ENCODE measurements around the gene C1orf52. TPM values are rescaled to one million over a fixed set of nuclear protein-coding genes. Genes with fewer than 3 reads are reported as not detected.

Gene C1orf52
- total RNA-seq, 1 experiment from 2014 or later = 44.5 TPM

DNA sequence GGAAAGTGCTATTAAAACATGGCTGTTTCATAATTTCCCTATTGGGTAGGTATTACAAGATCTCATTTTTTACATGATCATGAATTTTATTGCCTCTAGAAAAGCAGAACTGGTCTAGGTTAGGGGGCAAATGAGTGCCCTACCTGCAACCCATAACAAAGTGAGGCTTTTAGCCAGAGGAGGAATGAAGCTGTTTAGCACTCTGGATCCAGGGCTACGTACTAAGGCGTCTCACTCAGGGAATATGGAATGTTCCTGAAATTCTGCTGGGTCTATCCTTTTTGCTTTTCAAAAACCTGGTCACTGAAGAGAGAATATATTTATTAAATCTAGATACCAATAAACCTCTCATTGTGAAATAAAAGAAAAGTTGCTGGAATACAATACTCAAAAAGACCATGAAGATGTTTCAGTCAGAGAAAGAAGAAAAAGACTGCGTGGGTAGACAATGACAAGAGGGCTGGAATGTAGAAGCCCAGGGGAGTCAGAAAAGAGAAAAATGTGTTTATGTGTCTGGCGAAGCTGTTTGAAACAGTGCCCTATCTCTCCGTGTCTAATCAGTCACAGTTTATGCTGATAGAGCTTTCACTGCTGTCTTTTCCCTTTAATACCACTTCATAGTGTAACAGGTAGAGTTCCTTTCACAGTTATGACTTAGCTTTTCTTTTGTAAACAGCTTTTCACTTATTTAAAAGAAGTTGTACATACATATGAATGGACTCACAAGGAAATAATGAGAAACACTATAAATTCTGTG, 33.7 kb downstream of the C1orf52 start:
- POLR2A ChIA-PET = interaction anchor here (1.3 to 1.4 kb wide), 2 partner anchors 24 to 50 kb away, joined by 3 to 5 read pairs; partner anchors contain the start of genes BCL10 and SYDE2
- Mint-ChIP-seq H3K27ac (peak overlapping the region; percentile 71), H3K36me3 (no peaks in the 10 kb centered on the region), H3K4me1 (peaks cover 43% of the 10 kb centered on the region), H3K9me3 (0 out of 2 replicates have a peak, but pooled peaks cover 3% of the 10 kb centered on the region), H3K27me3 (ENCODE audit: low read depth) (no peaks in the 10 kb centered on the region), H3K4me3 (no peak overlapping the region)
- no peak for TF ChIP-seq ZNF263 (CRISPR knock-in tag; IDR thresholded peaks at IDR 0.05; ENCODE audit: low read depth)
- no peak for TF ChIP-seq FOXP1 (CRISPR knock-in tag; IDR thresholded peaks at IDR 0.05; ENCODE audit: borderline replicate concordance)
- no peak for TF ChIP-seq TCF7 (CRISPR knock-in tag; IDR thresholded peaks at IDR 0.05; ENCODE audit: low read depth)
- TF ChIP-seq, protein P1, sequence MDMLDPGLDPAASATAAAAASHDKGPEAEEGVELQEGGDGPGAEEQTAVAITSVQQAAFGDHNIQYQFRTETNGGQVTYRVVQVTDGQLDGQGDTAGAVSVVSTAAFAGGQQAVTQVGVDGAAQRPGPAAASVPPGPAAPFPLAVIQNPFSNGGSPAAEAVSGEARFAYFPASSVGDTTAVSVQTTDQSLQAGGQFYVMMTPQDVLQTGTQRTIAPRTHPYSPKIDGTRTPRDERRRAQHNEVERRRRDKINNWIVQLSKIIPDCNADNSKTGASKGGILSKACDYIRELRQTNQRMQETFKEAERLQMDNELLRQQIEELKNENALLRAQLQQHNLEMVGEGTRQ (CRISPR knock-in tag; IDR thresholded peaks at IDR 0.05) = no peak
- TF ChIP-seq, protein P2, sequence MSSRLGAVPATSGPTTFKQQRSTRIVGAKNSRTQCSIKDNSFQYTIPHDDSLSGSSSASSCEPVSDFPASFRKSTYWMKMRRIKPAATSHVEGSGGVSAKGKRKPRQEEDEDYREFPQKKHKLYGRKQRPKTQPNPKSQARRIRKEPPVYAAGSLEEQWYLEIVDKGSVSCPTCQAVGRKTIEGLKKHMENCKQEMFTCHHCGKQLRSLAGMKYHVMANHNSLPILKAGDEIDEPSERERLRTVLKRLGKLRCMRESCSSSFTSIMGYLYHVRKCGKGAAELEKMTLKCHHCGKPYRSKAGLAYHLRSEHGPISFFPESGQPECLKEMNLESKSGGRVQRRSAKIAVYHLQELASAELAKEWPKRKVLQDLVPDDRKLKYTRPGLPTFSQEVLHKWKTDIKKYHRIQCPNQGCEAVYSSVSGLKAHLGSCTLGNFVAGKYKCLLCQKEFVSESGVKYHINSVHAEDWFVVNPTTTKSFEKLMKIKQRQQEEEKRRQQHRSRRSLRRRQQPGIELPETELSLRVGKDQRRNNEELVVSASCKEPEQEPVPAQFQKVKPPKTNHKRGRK (CRISPR knock-in tag; IDR thresholded peaks at IDR 0.05; ENCODE audit: borderline replicate concordance) = no peak
- no peak for TF ChIP-seq TEAD4 (CRISPR knock-in tag; IDR thresholded peaks at IDR 0.05)
- no peak for TF ChIP-seq GRHL2 (CRISPR knock-in tag; IDR thresholded peaks at IDR 0.05; ENCODE audit: insufficient replicate concordance, severe bottlenecking)
- TF ChIP-seq, protein P3, sequence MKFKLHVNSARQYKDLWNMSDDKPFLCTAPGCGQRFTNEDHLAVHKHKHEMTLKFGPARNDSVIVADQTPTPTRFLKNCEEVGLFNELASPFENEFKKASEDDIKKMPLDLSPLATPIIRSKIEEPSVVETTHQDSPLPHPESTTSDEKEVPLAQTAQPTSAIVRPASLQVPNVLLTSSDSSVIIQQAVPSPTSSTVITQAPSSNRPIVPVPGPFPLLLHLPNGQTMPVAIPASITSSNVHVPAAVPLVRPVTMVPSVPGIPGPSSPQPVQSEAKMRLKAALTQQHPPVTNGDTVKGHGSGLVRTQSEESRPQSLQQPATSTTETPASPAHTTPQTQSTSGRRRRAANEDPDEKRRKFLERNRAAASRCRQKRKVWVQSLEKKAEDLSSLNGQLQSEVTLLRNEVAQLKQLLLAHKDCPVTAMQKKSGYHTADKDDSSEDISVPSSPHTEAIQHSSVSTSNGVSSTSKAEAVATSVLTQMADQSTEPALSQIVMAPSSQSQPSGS (CRISPR knock-in tag; IDR thresholded peaks at IDR 0.05; ENCODE audit: borderline replicate concordance, low read depth) = no peak
- TF ChIP-seq, protein P4, sequence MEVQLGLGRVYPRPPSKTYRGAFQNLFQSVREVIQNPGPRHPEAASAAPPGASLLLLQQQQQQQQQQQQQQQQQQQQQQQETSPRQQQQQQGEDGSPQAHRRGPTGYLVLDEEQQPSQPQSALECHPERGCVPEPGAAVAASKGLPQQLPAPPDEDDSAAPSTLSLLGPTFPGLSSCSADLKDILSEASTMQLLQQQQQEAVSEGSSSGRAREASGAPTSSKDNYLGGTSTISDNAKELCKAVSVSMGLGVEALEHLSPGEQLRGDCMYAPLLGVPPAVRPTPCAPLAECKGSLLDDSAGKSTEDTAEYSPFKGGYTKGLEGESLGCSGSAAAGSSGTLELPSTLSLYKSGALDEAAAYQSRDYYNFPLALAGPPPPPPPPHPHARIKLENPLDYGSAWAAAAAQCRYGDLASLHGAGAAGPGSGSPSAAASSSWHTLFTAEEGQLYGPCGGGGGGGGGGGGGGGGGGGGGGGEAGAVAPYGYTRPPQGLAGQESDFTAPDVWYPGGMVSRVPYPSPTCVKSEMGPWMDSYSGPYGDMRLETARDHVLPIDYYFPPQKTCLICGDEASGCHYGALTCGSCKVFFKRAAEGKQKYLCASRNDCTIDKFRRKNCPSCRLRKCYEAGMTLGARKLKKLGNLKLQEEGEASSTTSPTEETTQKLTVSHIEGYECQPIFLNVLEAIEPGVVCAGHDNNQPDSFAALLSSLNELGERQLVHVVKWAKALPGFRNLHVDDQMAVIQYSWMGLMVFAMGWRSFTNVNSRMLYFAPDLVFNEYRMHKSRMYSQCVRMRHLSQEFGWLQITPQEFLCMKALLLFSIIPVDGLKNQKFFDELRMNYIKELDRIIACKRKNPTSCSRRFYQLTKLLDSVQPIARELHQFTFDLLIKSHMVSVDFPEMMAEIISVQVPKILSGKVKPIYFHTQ (CRISPR knock-in tag; IDR thresholded peaks at IDR 0.05) = no peak
- ATAC-seq (peak; percentile 37), DNase-seq (ENCODE audit: low spot score) (no peak)
- CTCF ChIA-PET = interaction anchor here (0.5 to 3.4 kb wide), 8 partner anchors 14 to 454 kb away, joined by 3 to 19 read pairs (median 6); partner anchors contain the start of gene C1orf52

DNA sequence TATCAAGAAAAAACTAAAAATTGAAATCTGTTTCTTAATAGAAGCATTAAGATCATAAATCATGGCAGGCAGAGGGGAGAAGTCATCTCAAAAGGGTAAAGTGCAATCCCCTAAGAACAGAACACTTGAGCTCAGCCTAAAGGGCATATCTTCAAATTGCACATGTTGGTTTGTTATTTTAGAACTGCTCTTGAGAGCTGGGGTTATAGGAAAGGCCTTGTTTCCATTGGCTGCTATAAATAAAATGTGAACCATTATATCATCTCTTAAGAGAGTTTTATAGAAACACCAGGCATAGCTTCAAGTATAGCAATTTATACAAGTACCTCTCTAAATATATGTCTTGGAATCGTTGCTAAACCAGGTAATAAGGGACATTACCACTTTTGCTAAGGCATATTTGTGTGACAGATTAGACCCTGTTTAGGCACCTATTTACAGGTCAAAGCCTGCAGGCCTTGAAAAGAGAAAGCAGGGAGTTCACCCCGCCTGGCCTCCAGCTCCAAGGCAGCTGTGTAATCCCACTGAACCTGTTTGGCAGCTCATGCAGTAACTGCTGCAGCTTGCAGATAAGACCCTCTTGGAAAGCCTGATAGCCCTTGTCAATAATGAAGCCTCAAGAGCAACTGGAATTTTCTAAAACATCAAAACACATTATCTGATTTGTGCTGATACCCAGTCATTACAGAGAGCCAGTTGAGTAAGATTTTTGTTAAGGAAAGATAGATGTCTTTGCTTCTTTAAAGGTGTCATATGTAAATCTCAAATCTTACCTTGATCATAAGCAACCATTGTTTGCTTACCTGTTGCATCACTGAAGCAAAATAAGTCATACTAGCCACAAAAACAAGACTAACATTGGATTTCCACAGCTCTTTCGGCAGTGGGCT, 34.5 kb downstream of the C1orf52 start:
- Mint-ChIP-seq H3K4me1 (peaks cover 46% of the 10 kb centered on the region), H3K9me3 (no peaks in the 10 kb centered on the region), H3K27ac (peak overlapping the region; percentile 71), H3K4me3 (peak overlapping the region; percentile 30; the same call in 1 of the 2 replicates), H3K36me3 (no peaks in the 10 kb centered on the region), H3K27me3 (ENCODE audit: low read depth) (no peaks in the 10 kb centered on the region)
- CTCF ChIA-PET = interaction anchor here (1.2 to 3.4 kb wide), 6 partner anchors 15 to 453 kb away, joined by 3 to 19 read pairs (median 8); partner anchors contain the start of gene C1orf52
- DNase-seq (ENCODE audit: low spot score) (peak; percentile 70), ATAC-seq (peak; percentile 96)
- no peak for TF ChIP-seq NFE2L1 (CRISPR knock-in tag; IDR thresholded peaks at IDR 0.05)
- peak; percentile 43; the same call in 1 of the 2 replicates for TF ChIP-seq ZNF317 (CRISPR knock-in tag; IDR thresholded peaks at IDR 0.05; ENCODE audit: borderline replicate concordance, low read depth)
- POLR2A ChIA-PET = interaction anchor here (1.0 to 1.4 kb wide), 3 partner anchors 23 to 51 kb away, joined by 3 to 5 read pairs (median 3); partner anchors contain the start of genes BCL10, C1orf52 and SYDE2
